Endothelial cell of umbilical vein (primary cell): ENCODE results near the gene ING2. TPM values are rescaled to one million over a fixed set of nuclear protein-coding genes. Genes with fewer than 3 reads are reported as not detected.

Experiments
- BruUV-seq: library from RNA; stranded (reverse); fragments of 400-500 nt; replicated peaks from 2 replicates; lab custom pipeline; 2021; lab: Mats Ljungman, UMichigan
- CTCF ChIA-PET: fragments of 300-600, 350-600 bp; sonication (Branson Sonifier 250); formaldehyde crosslinking; loops from one replicate; lab custom pipeline; 2021; ENCODE audit warnings: antibody characterized with exemption, inconsistent platforms; lab: Charles Lee
- POLR2A ChIA-PET: fragments of 300-600, 350-600 bp; sonication (Branson Sonifier 250); formaldehyde crosslinking; loops from one replicate; lab custom pipeline; 2021; ENCODE audit warnings: antibody characterized with exemption, inconsistent platforms; lab: Charles Lee
- DNase-seq: peaks from one replicate; pipeline ENCODE4 v3.0.0-alpha.2; 2011; ENCODE audit warnings: low read depth, low spot score
- FAIRE-seq: peaks from 2 replicates; lab custom pipeline; 2011; peaks lifted over from hg19 to GRCh38; lab: Jason Lieb, UNC
- H2AFZ ChIP-seq: 2 replicates; pipeline ENCODE4 v1.6.0; 2012; ENCODE audit warnings: low read depth, low read length, control low read depth, inconsistent platforms
- H3K27ac ChIP-seq: 2 replicates; pipeline ENCODE4 v1.5.1; 2011; ENCODE audit warnings: low read depth, mild to moderate bottlenecking, control low read depth, low read length, moderate library complexity; ENCODE audit not compliant: insufficient read depth
- H3K27me3 ChIP-seq, 2 experiments: 2 replicates each; pipeline versions ENCODE4 v1.6.0 to v1.6.1; 2011; ENCODE audit warnings: low read length in 2 of 2, mixed read lengths in 1 of 2; ENCODE audit not compliant: control insufficient read depth in 2 of 2, insufficient read depth in 2 of 2
- H3K36me3 ChIP-seq, 2 experiments: 2 replicates in 1 of 2; 3 replicates in 1 of 2; pipeline ENCODE4 v1.5.1; 2011; ENCODE audit warnings: low read length in 2 of 2, mild to moderate bottlenecking in 1 of 2, moderate library complexity in 1 of 2; ENCODE audit not compliant: control insufficient read depth in 2 of 2, insufficient read depth in 2 of 2; ENCODE audit errors: extremely low read depth in 1 of 2
- H3K4me1 ChIP-seq: 3 replicates; pipeline ENCODE4 v1.5.1; 2011; ENCODE audit warnings: mild to moderate bottlenecking, low read length; ENCODE audit not compliant: control insufficient read depth, insufficient read depth; ENCODE audit errors: extremely low read depth
- H3K4me2 ChIP-seq: 2 replicates; pipeline ENCODE4 v1.6.1; 2011; ENCODE audit warnings: low read length, control low read depth, mixed read lengths; ENCODE audit not compliant: insufficient read depth
- H3K4me3 ChIP-seq, 3 experiments: fragments of 200-600 bp in 1 of 3; sonication (generic), shearing (Covaris generic) in 1 of 3; replicated peaks in 1 of 3; 2 replicates each; pipeline ENCODE4 v1.5.1; 2011 to 2016; ENCODE audit warnings: control low read depth in 3 of 3, low read length in 3 of 3, mild to moderate bottlenecking in 2 of 3, inconsistent platforms in 1 of 3, low read depth in 1 of 3, moderate library complexity in 1 of 3; ENCODE audit not compliant: insufficient read depth in 1 of 3
- H3K79me2 ChIP-seq: 2 replicates; pipeline ENCODE4 v1.6.0; 2012; ENCODE audit warnings: low read length, inconsistent platforms; ENCODE audit not compliant: control insufficient read depth, insufficient read depth
- H3K9ac ChIP-seq: replicated peaks from 2 replicates; pipeline ENCODE3; 2011; ENCODE audit warnings: low read length, control low read depth; ENCODE audit not compliant: insufficient read depth; ENCODE audit errors: extremely low read depth
- H3K9me1 ChIP-seq: replicated peaks from 3 replicates; pipeline ENCODE4 v1.6.0; 2011; ENCODE audit warnings: mild to moderate bottlenecking, low read length; ENCODE audit not compliant: control insufficient read depth, insufficient read depth; ENCODE audit errors: extremely low read depth
- H3K9me3 ChIP-seq: replicated peaks from 2 replicates; pipeline ENCODE4 v1.5.1; 2012; ENCODE audit warnings: low read length, inconsistent platforms; ENCODE audit not compliant: control insufficient read depth, insufficient read depth
- H4K20me1 ChIP-seq: replicated peaks from 2 replicates; pipeline ENCODE3; 2011; ENCODE audit warnings: mild to moderate bottlenecking, low read length; ENCODE audit not compliant: control insufficient read depth, insufficient read depth; ENCODE audit errors: extremely low read depth
- CTCF ChIP-seq, 2 donors: IDR thresholded peaks; 1 replicate in 1 of 2; 2 replicates in 1 of 2; pipeline ENCODE4 v1.5.1; 2011; ENCODE audit warnings: low read length in 2 of 2, mild to moderate bottlenecking in 2 of 2, moderate library complexity in 2 of 2, control low read depth in 1 of 2, inconsistent platforms in 1 of 2, low read depth in 1 of 2; ENCODE audit not compliant: insufficient read depth in 1 of 2; ENCODE audit errors: extremely low read depth in 1 of 2
- EZH2 ChIP-seq: IDR thresholded peaks from 2 replicates; pipeline ENCODE4 v1.6.1; 2012; ENCODE audit warnings: borderline replicate concordance, low read depth, mild to moderate bottlenecking, moderate library complexity, low read length, inconsistent platforms; ENCODE audit not compliant: severe bottlenecking
- FOS ChIP-seq: IDR thresholded peaks from 2 replicates; pipeline ENCODE4 v1.6.1; 2011; ENCODE audit warnings: mild to moderate bottlenecking, low read length, moderate library complexity, borderline replicate concordance; ENCODE audit not compliant: insufficient read depth
- GATA2 ChIP-seq: IDR thresholded peaks from 2 replicates; pipeline ENCODE4 v1.7.0; 2011; ENCODE audit warnings: low read depth, mild to moderate bottlenecking, moderate library complexity, mixed read lengths, low read length; ENCODE audit not compliant: insufficient read length, insufficient read depth
- JUN ChIP-seq: IDR thresholded peaks from 2 replicates; pipeline ENCODE4 v1.6.1; 2011; ENCODE audit warnings: borderline replicate concordance, low read depth; ENCODE audit not compliant: insufficient read length, insufficient read depth
- MYC ChIP-seq: IDR thresholded peaks from one replicate; pipeline ENCODE4 v1.6.1; 2011; ENCODE audit warnings: mild to moderate bottlenecking, low read depth, low read length
- POLR2A ChIP-seq: IDR thresholded peaks from 2 replicates; pipeline ENCODE4 v1.6.1; 2012; ENCODE audit warnings: low read depth, mild to moderate bottlenecking, control low read depth, low read length
- POLR2AphosphoS5 ChIP-seq: IDR thresholded peaks from 2 replicates; pipeline ENCODE4 v1.6.1; 2012; ENCODE audit warnings: low read depth, mild to moderate bottlenecking, control low read depth, low read length, moderate library complexity; ENCODE audit not compliant: insufficient read depth
- dilution Hi-C: fragments of 300-500 bp; cut with MboI; formaldehyde crosslinking; loops from one replicate; pipeline ENCODE4 v1.15.0; 2019; ENCODE audit warnings: low sequenced_read_pairs; ENCODE audit not compliant: extremely low pct_ligation_motif_present
- intact Hi-C: fragments of 100-400 bp; cut with micrococcal nuclease; formaldehyde crosslinking; loops from one replicate; pipeline ENCODE4 v1.10.0; 2022
- polyA plus RNA-seq, 4 experiments: library from polyadenylated mRNA; depleted of rRNA in 3 of 4; stranded (reverse) in 3 of 4; unstranded in 1 of 4; fragments of >200 nt; gene quantifications; 2 replicates each; pipeline versions ENCODE4 v1.2.1 to v1.2.3, GENCODE V29; 2011 to 2012; ENCODE audit warnings: missing spikeins in 1 of 4
- total RNA-seq: library from RNA; stranded (reverse); gene quantifications from 2 replicates; pipeline ENCODE4 v1.2.3, GENCODE V29; 2021
- TF ChIP-seq, protein P1 (sequence below): IDR thresholded peaks from 2 replicates; pipeline ENCODE4 v1.6.1; 2011; ENCODE audit not compliant: insufficient read depth, insufficient read length

ING2 gene
- total and polyA plus RNA-seq, 2 donors (not counting 3 experiments of a cell fraction or from before 2014, with no cell fraction given) = 2.7 to 8.4 TPM

GRCh38 chr4:183550345-183551093 lies 45.7 kb downstream of the ING2 start:
- intact Hi-C loops (no loop called here), dilution Hi-C loops (no loop called here)
- no TSS peak for BruUV-seq
- DNase-seq (no peak), FAIRE-seq (no peak)
- Histone ChIP-seq H3K79me2 (no peaks in the 10 kb centered on the region), H2AFZ (no peak overlapping the region), H3K4me3 (no peak overlapping the region), H3K9me1 (no peaks in the 10 kb centered on the region), H3K4me2 (no peak overlapping the region), H3K27me3 (no peaks in the 10 kb centered on the region), H3K9me3 (no peaks in the 10 kb centered on the region), H3K4me1 (no peaks in the 10 kb centered on the region), H3K36me3 (no peaks in the 10 kb centered on the region), H3K27ac (no peak overlapping the region), H4K20me1 (no peaks in the 10 kb centered on the region), H3K9ac (no peak overlapping the region)
- ChIA-PET POLR2A (no interaction called here), CTCF (no interaction called here)
- TF ChIP-seq POLR2AphosphoS5 = no peak
- TF ChIP-seq EZH2 = no peak
- TF ChIP-seq GATA2 = no peak
- no peak for TF ChIP-seq CTCF (IDR thresholded peaks at IDR 0.05; ENCODE audit: extremely low read depth in 1 of 2, insufficient read depth in 1 of 2, low read depth in 1 of 2, low read length in 2 of 2)
- TF ChIP-seq JUN = no peak
- TF ChIP-seq MYC = no peak
- TF ChIP-seq, protein P1, sequence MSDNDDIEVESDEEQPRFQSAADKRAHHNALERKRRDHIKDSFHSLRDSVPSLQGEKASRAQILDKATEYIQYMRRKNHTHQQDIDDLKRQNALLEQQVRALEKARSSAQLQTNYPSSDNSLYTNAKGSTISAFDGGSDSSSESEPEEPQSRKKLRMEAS = no peak
- TF ChIP-seq POLR2A = no peak
- no peak for TF ChIP-seq FOS
